ENCODE results near the gene PTPRM. TPM values are rescaled to one million over a fixed set of nuclear protein-coding genes. Genes with fewer than 3 reads are reported as not detected.

Gene PTPRM
- total RNA-seq, 1 donor = 84.7 TPM

DNA sequence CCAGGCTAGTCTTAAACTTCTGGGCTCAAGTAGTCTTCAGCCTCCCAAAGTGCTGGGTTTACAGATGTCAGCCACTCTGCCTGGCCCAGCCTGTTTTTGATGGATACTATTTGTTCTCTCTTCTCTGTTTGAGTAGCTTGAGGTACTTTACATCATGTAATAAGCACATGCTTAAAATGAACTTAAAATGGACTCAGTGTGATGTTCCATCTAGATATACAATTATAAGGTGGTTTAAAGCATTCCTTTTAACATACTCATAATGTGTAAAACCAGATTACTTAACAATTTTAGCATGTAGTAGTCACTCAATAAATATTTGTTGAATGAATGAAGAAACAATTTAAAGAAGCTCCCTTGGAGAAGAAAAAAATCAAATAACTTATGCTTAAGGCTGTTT lies 9.6 kb downstream of the PTPRM start:
- Histone ChIP-seq H3K27ac (ENCODE audit: low read depth, low read length) (peak overlapping the region; percentile 68), H4K20me1 (ENCODE audit: insufficient read depth, low read length) (no peaks in the 10 kb centered on the region), H3K27me3 (ENCODE audit: insufficient read depth, low read length) (no peaks in the 10 kb centered on the region), H3K36me3 (ENCODE audit: insufficient read depth, low read length) (no peaks in the 10 kb centered on the region), H3K79me2 (ENCODE audit: insufficient read depth, low read length) (peaks cover 55% of the 10 kb centered on the region), H3K4me3 (ENCODE audit: insufficient read depth, low read length) (no peak overlapping the region), H3K4me2 (ENCODE audit: insufficient read depth, low read length) (peak overlapping the region; percentile 29), H3K9me3 (ENCODE audit: low read depth, low read length) (no peaks in the 10 kb centered on the region), H2AFZ (ENCODE audit: low read length) (no peak overlapping the region), H3K4me1 (ENCODE audit: insufficient read depth, low read length) (peaks cover 52% of the 10 kb centered on the region)
- TF ChIP-seq, protein P1, sequence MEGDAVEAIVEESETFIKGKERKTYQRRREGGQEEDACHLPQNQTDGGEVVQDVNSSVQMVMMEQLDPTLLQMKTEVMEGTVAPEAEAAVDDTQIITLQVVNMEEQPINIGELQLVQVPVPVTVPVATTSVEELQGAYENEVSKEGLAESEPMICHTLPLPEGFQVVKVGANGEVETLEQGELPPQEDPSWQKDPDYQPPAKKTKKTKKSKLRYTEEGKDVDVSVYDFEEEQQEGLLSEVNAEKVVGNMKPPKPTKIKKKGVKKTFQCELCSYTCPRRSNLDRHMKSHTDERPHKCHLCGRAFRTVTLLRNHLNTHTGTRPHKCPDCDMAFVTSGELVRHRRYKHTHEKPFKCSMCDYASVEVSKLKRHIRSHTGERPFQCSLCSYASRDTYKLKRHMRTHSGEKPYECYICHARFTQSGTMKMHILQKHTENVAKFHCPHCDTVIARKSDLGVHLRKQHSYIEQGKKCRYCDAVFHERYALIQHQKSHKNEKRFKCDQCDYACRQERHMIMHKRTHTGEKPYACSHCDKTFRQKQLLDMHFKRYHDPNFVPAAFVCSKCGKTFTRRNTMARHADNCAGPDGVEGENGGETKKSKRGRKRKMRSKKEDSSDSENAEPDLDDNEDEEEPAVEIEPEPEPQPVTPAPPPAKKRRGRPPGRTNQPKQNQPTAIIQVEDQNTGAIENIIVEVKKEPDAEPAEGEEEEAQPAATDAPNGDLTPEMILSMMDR (IDR thresholded peaks at IDR 0.05; ENCODE audit: extremely low read depth, low read depth, low read length) = no peak
- no peak for DNase-seq (ENCODE audit: insufficient read length, low spot score, missing footprints)

DNA sequence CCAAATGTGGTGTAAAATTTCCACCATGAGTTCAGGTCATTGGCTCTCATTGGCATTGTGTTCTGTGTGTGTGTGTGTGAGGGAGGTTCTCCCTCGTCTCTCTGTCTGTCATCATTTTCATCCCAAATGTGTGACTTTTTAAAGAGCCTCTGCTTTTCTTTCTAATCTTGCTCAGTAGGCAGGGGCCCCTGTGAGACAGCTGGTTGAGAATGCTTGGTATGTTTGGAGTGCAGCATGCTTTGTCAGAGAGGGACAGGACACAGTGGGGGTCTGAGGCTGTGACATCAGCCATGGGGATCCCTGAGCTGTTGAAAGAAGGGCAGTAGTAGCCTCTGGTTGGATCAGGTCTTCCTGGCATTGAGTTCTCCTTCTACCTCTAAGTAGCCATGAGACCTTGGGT lies 10.6 kb downstream of the PTPRM start:
- H4K20me1 ChIP-seq (ENCODE audit: insufficient read depth, low read length) = no peaks in the 10 kb centered on the region
- DNase-seq (ENCODE audit: insufficient read length, low spot score, missing footprints) = peak; percentile 59
- peak overlapping the region; percentile 54 for H3K4me2 ChIP-seq (ENCODE audit: insufficient read depth, low read length)

DNA sequence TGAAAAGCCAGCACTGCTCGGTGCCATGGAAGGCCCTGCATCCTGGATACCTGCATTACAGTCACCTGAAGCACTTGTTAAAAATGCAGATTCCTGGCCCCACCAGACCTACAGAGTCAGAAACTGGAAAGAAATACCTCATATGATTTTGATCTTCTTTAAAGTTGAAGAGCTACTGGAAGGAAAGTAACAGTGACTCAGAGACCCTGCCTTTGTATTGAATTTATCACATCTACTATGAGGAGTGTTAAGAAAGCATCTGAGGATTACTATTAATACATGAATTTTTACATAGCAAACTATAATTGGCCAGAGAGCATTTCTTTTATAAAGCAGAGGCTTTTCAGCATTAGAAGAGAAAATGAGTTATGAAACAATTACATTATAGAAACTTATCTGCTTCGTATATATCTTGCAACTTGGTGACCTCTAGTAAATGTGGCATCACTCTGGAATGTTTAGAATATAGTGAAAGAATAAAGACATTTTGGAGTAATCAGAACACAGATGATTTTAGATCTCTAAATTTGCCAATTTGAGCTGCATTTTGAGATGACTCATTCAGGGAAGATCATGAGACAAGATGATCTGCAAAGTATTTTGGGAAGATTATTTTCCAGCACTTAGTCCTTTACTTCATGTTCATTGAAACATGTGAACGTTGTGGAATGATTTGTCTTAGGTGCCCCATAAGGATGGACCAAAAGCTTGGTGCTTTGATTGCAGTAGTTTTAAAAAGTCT lies 12.2 kb downstream of the PTPRM start:
- DNase-seq (ENCODE audit: insufficient read length, low spot score, missing footprints) = peak; percentile 74
- no peak overlapping the region for H3K4me3 ChIP-seq (ENCODE audit: insufficient read depth, low read length)
- H3K4me1 ChIP-seq (ENCODE audit: insufficient read depth, low read length) = peaks cover 42% of the 10 kb centered on the region
- H2AFZ ChIP-seq (ENCODE audit: low read length) = no peak overlapping the region
- H3K4me2 ChIP-seq (ENCODE audit: insufficient read depth, low read length) = peak overlapping the region; percentile 26
- H4K20me1 ChIP-seq (ENCODE audit: insufficient read depth, low read length) = no peaks in the 10 kb centered on the region
- H3K9me3 ChIP-seq (ENCODE audit: low read depth, low read length) = no peaks in the 10 kb centered on the region
- peak overlapping the region; percentile 45 for H3K27ac ChIP-seq (ENCODE audit: low read depth, low read length)
- H3K36me3 ChIP-seq (ENCODE audit: insufficient read depth, low read length) = no peaks in the 10 kb centered on the region
- TF ChIP-seq, protein P1 (IDR thresholded peaks at IDR 0.05; ENCODE audit: extremely low read depth, low read depth, low read length) = no peak
- H3K79me2 ChIP-seq (ENCODE audit: insufficient read depth, low read length) = peaks cover 59% of the 10 kb centered on the region
- no peaks in the 10 kb centered on the region for H3K27me3 ChIP-seq (ENCODE audit: insufficient read depth, low read length)

More for the DNA sequence above, 10.6 kb downstream of the PTPRM start:
- Histone ChIP-seq H3K4me1 (ENCODE audit: insufficient read depth, low read length) (peaks cover 48% of the 10 kb centered on the region), H3K27ac (ENCODE audit: low read depth, low read length) (peak overlapping the region; percentile 68), H3K36me3 (ENCODE audit: insufficient read depth, low read length) (no peaks in the 10 kb centered on the region), H3K79me2 (ENCODE audit: insufficient read depth, low read length) (peaks cover 58% of the 10 kb centered on the region), H3K9me3 (ENCODE audit: low read depth, low read length) (no peaks in the 10 kb centered on the region), H2AFZ (ENCODE audit: low read length) (no peak overlapping the region), H3K27me3 (ENCODE audit: insufficient read depth, low read length) (no peaks in the 10 kb centered on the region), H3K4me3 (ENCODE audit: insufficient read depth, low read length) (no peak overlapping the region)
- TF ChIP-seq, protein P1 (IDR thresholded peaks at IDR 0.05; ENCODE audit: extremely low read depth, low read depth, low read length) = no peak

DNA sequence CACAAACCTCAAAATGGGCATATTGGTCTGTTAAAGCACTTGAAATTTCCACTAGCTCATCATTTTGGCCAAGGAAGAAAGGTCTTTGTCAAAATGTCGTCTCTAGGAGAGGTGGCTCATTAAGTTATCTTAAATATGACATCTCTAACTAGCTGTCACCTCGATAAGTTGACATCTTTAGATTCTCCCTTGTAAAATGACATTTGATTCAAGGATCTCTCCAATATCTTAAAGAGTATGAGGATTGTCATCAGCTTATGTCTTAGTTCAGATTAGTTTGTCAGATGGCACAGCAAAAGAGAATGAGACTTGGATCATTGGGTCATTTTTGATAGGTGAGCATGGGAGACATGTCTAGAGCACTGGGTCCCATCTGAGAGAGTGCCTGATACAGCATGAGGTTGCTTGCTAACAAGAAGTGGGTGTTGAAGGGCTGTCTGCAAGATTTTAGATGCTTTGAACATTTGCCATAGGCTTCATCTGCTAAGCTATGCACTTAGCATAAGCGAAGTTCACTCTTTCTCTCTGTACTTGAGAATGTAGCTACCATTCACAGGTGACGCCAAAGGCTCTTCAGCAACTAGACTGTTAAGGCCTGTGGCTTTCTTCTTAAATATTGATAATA lies 12.9 kb downstream of the PTPRM start:
- peaks cover 61% of the 10 kb centered on the region for H3K79me2 ChIP-seq (ENCODE audit: insufficient read depth, low read length)
- no peaks in the 10 kb centered on the region for H3K27me3 ChIP-seq (ENCODE audit: insufficient read depth, low read length)

More for the DNA sequence above, 12.9 kb downstream of the PTPRM start:
- H3K4me2 ChIP-seq (ENCODE audit: insufficient read depth, low read length) = peak overlapping the region; percentile 26
- H3K4me3 ChIP-seq (ENCODE audit: insufficient read depth, low read length) = no peak overlapping the region
- H4K20me1 ChIP-seq (ENCODE audit: insufficient read depth, low read length) = no peaks in the 10 kb centered on the region
- TF ChIP-seq, protein P1 (IDR thresholded peaks at IDR 0.05; ENCODE audit: extremely low read depth, low read depth, low read length) = no peak
- peak overlapping the region; percentile 45 for H3K27ac ChIP-seq (ENCODE audit: low read depth, low read length)
- H3K9me3 ChIP-seq (ENCODE audit: low read depth, low read length) = no peaks in the 10 kb centered on the region
- H2AFZ ChIP-seq (ENCODE audit: low read length) = no peak overlapping the region
- no peak for DNase-seq (ENCODE audit: insufficient read length, low spot score, missing footprints)
- H3K36me3 ChIP-seq (ENCODE audit: insufficient read depth, low read length) = no peaks in the 10 kb centered on the region
- peaks cover 43% of the 10 kb centered on the region for H3K4me1 ChIP-seq (ENCODE audit: insufficient read depth, low read length)

Measured in osteoblast (primary cell).